Occipital lobe (tissue), 2 donors: ENCODE results near the gene SKA2. TPM values are rescaled to one million over a fixed set of nuclear protein-coding genes. Genes with fewer than 3 reads are reported as not detected.
"Not testable (repeated sequence)": the region's sequence is repeated elsewhere in the genome, so short reads cannot be mapped to it uniquely, and the experiment has no call there.

Source experiments
- DNase-seq: peaks from one replicate; lab custom pipeline; 2025; lab: John Stamatoyannopoulos, UW
- total RNA-seq: library from RNA; depleted of rRNA; stranded (reverse); fragments of >200 nt; gene quantifications from one replicate; pipeline ENCODE4 v1.2.3, GENCODE V29; 2014

Gene SKA2
- 130 TPM for total RNA-seq

- peak; percentile 100 for DNase-seq
Observed at GRCh38 chr17:59154721-59155438, at the start of gene SKA2. SKA2 (minus strand) TSS chr17:59155186; CDS start chr17:59155163, 23 bp downstream.

- DNase-seq: no peak
Observed at GRCh38 chr17:59202320-59202719, 47.3 kb upstream of the SKA2 start.

- no peak for DNase-seq
Observed at GRCh38 chr17:59199398-59199797, 44.4 kb upstream of the SKA2 start.

GRCh38 chr17:59193336-59193862, 38.4 kb upstream of the SKA2 start:
- no peak for DNase-seq

GRCh38 chr17:59190806-59191205, 35.8 kb upstream of the SKA2 start:
- DNase-seq: no peak

GRCh38 chr17:59186850-59187249, 31.9 kb upstream of the SKA2 start:
- DNase-seq: no peak

- DNase-seq: no peak
Observed at GRCh38 chr17:59185997-59186396, 31.0 kb upstream of the SKA2 start.

- no peak for DNase-seq
Observed at GRCh38 chr17:59181481-59181880, 26.5 kb upstream of the SKA2 start.

GRCh38 chr17:59180626-59181025, 25.6 kb upstream of the SKA2 start:
- no peak for DNase-seq

GRCh38 chr17:59179601-59180000, 24.6 kb upstream of the SKA2 start:
- DNase-seq: not testable (repeated sequence)

- no peak for DNase-seq
Observed at GRCh38 chr17:59178266-59178985, 23.4 kb upstream of the SKA2 start.

GRCh38 chr17:59175076-59175475, 20.1 kb upstream of the SKA2 start:
- no peak for DNase-seq

GRCh38 chr17:59174671-59175070, 19.7 kb upstream of the SKA2 start:
- DNase-seq: no peak

GRCh38 chr17:59172436-59173004, 17.5 kb upstream of the SKA2 start:
- no peak for DNase-seq

GRCh38 chr17:59167571-59168001, 12.6 kb upstream of the SKA2 start:
- no peak for DNase-seq

GRCh38 chr17:59165933-59166342, 11.0 kb upstream of the SKA2 start:
- no peak for DNase-seq

- DNase-seq: no peak
Observed at GRCh38 chr17:59161477-59161876, 6.5 kb upstream of the SKA2 start.

GRCh38 chr17:59160157-59161025, 5.4 kb upstream of the SKA2 start:
- no peak for DNase-seq

GRCh38 chr17:59155439-59156177, 622 bp upstream of the SKA2 start, which contains the start of gene PRR11:
PRR11 (plus strand) TSS chr17:59155746; CDS start chr17:59169753, 14,007 bp downstream.
- peak; percentile 100 for DNase-seq

- peak; percentile 60 for DNase-seq
Observed at GRCh38 chr17:59154292-59154720, 680 bp downstream of the SKA2 start.
